HFF-Myc (cell line): ENCODE data around the gene WNT3.

Source experiments
- DNase-seq: peaks from one replicate; pipeline ENCODE4 v3.0.0-alpha.2; 2011; ENCODE audit warnings: low read depth; ENCODE audit errors: extremely low read depth
- H3K4me3 ChIP-seq: replicated peaks from 2 replicates; pipeline ENCODE4 v1.5.1; 2011; ENCODE audit warnings: low read depth, mild to moderate bottlenecking, control low read depth, low read length
- TF ChIP-seq, protein P1 (sequence below): IDR thresholded peaks from 2 replicates; pipeline ENCODE4 v1.5.1; 2012; ENCODE audit warnings: mild to moderate bottlenecking, low read depth, low read length, control low read depth; ENCODE audit errors: missing control alignments

The WNT3 gene

DNA sequence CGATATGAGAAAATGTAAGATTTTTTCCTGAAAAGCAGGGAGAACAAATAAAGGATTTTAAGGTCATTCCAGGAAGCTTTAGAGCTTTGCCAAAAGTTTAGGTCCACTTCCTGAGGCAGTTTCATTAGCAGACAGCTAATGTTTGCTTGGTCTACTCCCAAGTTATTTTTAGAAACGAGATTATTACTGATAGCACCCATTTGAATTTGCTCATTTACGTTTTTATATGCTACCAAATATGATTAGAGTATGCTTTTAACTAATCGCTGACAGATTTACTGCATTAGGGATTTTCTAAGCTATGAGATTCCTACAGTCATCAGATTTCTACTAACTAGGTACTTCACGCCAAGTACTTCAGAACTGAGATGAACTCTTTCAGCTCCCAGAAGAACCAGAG, 98.1 kb downstream of the WNT3 start:
- DNase-seq: no peak

DNA sequence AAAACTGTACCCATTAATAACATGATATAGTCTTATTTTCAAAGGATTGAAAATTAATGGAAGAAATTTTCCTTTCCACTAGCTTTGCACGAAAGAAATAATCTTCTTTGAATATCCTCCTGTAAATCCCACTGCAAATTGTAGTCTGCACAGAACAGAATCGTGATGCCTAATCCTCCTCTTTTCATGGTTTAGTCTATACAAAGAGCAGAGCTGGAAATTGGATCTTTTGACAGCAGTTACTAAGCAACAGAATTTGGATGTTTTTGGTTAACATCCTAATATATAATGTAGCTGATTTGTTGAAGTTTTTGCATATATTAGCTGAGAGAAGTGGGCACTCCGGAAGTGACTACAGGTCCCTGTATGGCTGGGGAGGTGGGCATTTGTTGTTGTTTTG, 98.6 kb downstream of the WNT3 start:
- DNase-seq: no peak
- H3K4me3 ChIP-seq: no peak overlapping the region
- TF ChIP-seq, protein P1, sequence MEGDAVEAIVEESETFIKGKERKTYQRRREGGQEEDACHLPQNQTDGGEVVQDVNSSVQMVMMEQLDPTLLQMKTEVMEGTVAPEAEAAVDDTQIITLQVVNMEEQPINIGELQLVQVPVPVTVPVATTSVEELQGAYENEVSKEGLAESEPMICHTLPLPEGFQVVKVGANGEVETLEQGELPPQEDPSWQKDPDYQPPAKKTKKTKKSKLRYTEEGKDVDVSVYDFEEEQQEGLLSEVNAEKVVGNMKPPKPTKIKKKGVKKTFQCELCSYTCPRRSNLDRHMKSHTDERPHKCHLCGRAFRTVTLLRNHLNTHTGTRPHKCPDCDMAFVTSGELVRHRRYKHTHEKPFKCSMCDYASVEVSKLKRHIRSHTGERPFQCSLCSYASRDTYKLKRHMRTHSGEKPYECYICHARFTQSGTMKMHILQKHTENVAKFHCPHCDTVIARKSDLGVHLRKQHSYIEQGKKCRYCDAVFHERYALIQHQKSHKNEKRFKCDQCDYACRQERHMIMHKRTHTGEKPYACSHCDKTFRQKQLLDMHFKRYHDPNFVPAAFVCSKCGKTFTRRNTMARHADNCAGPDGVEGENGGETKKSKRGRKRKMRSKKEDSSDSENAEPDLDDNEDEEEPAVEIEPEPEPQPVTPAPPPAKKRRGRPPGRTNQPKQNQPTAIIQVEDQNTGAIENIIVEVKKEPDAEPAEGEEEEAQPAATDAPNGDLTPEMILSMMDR: no peak

More for the DNA sequence above, 98.1 kb downstream of the WNT3 start:
- TF ChIP-seq, protein P1: no peak
- no peak overlapping the region for H3K4me3 ChIP-seq

DNA sequence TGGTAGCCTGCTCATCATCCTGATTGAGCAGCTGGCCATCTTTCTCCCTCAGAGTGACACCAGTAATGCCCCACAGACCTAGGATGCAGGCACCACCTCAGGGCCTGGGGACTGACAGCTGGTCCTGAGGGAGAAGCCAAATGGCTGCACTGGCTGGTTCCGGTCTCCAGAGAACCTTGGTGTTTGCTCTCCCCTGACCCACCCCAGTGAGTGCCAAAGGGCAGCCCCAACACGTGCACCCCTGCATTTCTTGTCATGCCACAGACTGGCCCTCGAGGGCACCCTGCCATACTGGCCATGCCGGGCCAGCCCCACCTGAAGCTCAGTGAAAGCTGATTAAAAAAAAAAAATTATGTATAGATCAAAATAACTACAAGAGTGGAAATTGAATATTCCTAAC, 100.5 kb downstream of the WNT3 start:
- DNase-seq: no peak
- H3K4me3 ChIP-seq: no peak overlapping the region
- TF ChIP-seq, protein P1: no peak
